ENCODE measurements around the gene DIAPH3.

The DIAPH3 gene

DNA sequence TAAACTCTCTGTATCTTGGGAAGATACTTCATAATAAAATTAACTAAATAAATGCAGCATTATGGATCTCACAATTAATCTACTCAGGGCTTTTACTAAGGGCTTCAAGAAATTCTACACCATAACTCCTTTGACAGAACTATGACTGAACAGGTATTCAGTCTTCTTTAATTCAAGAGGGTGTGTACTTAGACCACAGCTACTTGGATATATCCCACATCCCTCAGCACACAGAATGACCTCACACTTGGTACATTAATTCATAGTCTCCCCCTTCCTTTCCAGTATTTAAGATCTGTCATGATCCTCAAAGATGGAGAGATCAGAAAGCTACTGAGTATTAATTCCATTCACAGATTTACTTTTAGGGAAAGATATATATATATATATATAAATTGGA, 11.6 kb downstream of the DIAPH3 start:
- DNase-seq (ENCODE audit: low spot score) = no peak

DNA sequence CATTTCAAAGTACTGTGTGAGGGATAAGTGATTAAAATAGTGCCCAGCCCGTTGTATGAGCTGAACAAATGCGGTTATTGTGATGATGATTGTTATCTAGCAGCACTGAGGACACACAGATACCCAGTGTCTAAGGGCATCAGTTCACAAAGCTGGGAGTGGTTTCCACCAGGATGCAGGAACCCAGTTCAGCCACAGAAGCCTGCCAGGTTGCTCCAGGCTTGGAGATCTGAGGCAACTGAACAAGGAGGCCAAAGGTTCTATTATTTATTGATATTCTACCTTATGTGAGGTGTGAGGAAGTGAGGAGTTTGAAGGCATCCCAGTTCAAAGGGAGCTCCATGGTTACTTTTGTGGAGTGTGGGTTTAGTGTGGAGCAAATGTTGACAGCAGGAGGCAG, 13.2 kb downstream of the DIAPH3 start:
- DNase-seq (ENCODE audit: low spot score) = no peak

DNA sequence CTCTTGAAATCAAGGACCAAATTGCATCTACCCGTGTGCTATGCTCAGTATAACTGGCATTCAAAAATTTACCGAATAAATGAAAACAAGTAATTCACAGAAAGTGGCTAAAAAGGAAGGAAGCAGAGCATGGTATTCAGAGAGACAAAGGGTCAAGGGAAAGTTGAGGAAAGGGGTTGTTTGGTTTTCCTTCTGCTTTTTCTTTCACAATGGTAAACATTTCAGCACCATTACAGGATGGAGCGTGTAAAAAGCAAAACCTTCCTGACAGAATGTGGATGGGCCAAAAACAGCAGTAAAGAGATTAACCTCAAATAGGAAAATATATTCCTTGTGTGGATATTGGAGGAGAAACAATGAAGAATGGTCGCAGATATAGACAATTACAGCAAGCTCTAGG, 14.8 kb downstream of the DIAPH3 start:
- no peak for DNase-seq (ENCODE audit: low spot score)

DNA sequence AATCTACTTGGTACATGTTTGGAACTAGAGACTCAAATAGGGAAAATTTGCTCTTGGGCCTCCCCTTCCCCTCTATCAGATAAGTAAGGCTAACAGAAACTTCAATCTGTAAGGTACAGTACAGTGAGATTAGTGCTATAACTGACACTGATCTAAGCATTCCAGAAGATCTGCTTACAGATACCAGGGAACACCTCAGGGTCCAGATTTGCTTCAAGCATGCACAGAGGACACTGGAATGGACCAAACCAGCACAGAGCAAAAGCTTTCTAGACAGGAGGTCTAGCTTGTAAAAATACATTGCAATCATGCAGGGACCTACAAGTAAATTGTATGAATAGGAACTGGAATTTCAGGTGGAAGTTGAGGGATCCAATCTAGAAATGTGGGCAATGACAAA, 16.4 kb downstream of the DIAPH3 start:
- DNase-seq (ENCODE audit: low spot score) = no peak

DNA sequence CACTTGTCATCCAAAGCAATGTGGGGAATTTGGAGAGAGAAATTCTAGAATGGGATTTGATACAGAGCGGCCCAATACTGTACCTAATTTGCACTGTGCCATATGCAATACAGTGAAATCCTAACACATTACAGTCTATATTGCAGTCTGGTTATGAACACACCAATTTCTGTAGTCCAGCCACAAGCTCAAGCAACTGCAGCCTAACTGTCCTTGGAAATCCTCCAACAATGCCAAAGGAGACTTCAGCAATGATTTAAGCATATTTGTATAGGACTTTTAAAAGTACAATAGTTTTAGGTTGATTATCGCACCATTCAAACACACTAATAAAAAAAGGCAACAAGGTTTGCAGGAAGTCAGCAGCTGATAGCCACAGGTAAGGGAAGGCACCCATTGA, 17.3 kb downstream of the DIAPH3 start:
- DNase-seq (ENCODE audit: low spot score) = no peak

DNA sequence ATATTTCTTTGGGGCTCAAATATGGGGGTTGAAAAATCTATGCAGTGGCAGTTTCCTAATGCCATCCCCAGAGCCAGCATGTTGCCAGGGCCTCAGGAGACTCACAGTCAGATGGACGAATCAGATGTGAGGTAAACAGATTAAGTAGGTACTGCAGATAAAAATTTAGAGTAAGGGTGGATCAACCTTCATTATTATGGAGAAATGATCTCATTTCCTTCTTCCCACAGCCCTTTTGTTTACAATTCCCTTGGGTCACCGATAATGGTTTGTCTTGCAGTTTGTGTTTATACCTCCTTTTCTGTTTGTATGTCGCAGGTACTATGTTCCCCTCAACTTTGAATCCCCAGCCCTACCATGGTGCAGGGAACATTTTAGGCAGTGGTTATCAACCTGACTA, 20.0 kb downstream of the DIAPH3 start:
- DNase-seq (ENCODE audit: low spot score) = no peak

DNA sequence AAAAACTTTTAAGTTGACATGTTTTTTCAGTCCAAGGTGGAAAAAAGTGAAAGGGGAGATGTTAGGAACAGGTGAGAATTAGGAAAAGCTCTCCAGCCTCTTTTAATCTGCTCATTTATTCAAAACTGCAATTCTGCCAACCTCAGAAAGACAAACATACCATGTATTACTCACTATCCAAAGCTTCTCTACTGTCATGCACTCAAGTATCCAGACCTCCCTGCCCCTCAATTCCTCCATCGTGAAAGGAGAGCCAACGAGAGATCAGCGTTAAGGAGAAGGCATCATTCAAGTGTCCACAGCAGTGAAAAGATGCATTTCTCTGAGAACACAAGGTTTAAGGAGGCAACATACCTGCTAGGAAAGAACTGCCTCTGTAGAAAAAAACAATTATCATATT, 24.5 kb downstream of the DIAPH3 start:
- peak; percentile 28 for DNase-seq (ENCODE audit: low spot score)

DNA sequence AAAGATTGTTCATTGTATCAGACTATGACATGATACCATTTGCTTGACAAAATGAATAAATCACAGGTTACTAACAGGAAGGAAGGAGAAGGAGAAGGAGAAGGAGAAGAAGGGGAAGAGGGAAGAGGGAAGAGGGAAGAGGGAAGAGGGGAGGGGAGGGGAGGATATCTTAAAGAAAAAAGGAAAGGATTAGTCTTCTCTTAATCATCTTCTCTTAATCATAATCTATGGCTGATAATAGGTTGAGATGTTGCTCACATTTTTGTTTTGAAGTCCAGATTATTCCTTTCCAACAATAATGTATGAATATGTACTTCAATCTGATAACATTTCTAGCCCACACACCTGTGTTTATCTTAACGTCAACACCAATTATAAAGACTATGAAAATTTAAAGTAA, 25.1 kb downstream of the DIAPH3 start:
- DNase-seq (ENCODE audit: low spot score) = no peak

DNA sequence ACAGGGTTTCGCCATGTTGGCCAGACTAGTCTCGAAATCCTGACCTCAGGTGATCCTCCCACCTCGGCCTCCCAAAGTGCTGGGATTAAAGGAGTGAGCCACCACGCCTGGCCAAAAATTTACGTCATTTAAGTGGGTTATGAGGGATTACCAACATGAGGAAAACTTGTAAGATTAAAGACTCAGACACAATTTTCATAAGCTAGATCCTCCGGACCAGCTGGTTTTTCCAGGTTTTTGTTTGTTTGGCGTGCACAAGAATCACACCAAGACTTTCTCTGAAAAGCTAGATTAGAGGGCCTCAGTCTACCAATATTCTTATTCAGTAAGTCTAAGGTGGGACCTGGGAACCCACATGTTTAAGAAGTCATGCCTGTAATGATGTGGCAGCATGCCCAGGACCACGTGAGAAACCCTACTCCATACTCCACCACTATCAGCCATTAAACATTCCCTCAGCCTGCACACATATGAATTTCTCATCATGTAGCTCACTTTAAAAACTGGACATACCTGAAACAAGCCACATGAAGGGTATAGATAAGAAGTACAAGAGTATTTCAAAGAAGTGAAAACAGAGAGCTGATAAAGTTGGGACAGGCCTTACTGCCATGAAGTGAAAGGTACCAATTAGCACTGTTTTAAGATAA, 25.7 kb downstream of the DIAPH3 start:
- no peak for DNase-seq (ENCODE audit: low spot score)

DNA sequence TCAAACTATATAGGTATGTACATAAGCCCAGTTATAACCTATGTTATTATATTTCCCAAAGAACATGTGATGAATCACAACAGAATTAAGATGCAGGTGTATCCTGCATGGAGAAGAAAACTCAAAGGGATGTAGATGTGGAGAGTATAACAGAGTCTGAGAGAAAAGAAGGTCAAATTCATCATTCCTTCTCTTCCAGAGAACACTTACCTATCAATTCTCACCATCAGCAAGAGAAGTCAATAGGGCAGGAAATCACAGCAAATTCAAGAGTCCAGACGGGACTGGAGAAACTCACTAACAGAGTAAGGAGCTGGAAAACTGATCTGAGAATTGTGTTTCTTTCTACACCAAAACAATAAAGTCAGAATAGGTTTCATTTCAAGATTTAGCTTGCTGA, 28.4 kb downstream of the DIAPH3 start:
- no peak for DNase-seq (ENCODE audit: low spot score)

DNA sequence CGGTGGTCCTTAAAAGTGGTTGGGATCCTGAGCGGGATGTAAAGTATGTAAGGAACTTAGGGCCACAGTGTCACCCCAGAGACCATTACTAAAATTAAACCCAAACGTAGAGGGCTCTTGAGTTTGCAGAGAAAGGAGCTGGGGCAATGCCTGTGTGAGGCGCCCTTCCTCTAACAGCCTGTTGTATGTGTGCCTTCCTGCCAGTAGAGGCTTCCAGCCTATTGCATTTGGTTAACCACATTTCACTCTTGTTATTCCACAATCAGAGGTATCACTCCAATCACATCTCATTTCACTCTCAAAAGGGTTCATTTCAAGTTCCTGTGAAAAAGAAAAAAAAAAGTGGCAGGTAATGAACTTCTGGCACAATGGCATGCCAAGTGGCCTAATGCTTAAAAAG, 29.4 kb downstream of the DIAPH3 start:
- no peak for DNase-seq (ENCODE audit: low spot score)

DNA sequence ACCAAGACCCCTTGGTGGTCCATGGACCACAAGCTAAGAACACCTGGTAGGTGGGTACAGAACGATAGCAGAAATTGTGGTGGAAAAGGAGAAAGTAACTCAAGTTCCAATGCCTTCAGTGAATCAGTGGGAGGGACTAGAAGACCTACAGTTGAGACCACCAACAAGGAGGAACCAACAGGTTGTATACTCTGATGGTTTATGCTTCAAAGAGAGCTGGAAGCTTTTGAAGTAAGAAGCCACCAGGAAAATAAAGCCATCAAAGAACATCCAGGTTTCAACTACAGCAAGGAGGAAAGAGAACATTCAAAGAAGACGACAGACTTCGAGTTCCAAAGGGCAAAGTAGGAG, 42.4 kb downstream of the DIAPH3 start:
- DNase-seq (ENCODE audit: low spot score) = no peak

DNA sequence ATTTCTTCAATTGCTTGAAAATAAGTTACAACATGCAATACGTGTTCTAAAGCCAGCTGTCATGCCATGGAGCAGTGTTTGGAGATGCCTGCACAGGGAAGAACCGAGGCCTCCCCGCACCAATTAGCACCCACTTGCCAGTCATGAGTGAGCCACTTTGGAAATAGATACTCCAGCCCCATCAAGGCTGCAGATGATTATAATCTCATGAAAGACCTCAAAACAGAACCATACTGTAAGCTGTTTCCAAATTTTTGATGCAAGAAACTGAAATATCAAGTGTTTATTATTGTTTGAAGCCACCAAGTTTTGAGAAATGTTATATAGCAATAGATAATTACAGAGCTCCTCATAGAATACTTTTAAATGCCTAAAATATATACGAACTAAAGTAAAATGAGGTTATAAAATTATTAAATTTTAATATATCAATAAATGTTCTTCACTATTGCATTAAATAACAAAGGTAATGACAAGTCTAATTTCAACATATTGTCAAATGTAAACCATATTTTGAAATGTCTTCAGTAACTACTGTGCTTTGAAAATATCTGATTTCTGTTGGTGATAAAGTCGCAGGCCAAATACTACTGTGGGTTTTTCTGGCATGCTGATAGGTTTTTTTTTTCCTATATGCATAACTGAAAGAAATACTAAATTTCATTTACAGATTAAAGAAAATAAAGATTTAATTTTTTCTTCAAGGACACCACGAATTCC, 43.0 kb downstream of the DIAPH3 start:
- no peak for DNase-seq (ENCODE audit: low spot score)

DNA sequence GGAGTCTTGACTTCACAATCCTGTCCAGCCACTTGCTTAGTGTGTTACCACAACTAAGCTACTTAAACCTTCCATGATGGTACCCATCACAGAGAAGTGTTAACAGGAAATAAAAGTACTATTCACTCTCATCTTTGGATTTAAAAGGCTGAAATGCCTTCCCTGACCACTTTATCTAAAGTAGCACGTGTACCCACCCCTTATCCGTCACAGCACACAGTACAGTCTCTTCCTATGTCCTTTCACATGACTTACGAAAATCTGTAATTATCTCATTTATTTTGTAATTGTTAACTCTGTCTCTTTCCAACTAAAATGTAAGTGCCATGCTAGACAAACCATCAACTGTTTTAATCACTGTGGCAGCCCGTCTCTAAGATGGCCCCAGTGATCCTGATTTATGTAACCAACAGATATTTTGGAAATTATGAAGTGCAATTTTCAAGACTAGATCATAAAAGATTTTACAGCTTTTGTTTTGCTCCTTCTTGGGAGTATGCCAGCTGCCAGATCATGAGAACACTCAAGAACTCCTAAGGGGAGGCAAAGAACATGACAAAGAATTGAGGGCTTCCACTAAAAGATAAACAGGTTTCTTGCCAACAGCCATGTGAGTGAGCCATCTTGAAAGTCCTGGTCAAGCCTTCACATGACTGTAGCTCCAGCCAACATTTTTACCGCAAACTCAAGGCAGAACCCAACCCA, 44.9 kb downstream of the DIAPH3 start:
- DNase-seq (ENCODE audit: low spot score) = no peak

DNA sequence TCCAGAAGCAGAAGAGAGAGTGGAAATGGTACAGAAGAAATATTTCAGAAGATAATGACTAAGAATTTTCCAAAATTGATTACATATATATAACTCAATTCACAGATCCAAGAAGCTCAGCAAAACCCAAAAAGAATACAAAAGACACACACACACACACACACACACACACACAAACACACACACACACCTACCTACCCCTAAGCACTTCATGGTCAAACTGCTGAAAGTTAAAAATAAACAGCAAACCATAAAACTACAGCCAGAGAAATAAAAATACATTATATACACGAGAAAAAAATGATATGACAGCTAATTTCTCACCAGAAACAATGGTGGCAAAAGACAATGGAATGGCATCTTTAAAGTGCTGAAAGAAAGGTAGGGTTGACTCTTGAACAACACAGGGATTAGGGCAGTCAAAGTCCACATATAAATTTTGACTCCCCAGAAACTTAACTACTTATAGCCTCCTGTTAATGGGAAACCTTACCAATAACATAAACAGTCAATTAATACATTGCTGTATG, 49.2 kb downstream of the DIAPH3 start:
- no peak for DNase-seq (ENCODE audit: low spot score)

DNA sequence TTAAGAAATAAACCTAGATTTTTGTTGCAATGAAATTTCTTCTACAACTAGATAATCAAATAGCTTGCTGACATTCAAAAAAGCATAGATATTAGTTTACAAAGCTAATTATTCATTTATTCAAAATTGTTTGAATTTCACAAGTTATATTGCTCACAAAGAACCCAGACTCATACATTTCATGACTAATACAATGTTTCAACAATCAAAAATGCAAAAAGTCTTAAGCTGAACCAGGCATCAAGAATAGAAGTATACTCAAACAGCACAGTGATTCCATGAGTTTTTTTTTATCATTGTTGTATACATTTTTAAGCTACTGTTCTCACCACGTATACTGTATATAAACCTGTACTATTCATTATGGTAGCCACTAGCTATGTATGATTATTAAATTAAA, 51.0 kb downstream of the DIAPH3 start:
- DNase-seq (ENCODE audit: low spot score) = peak; percentile 20

DNA sequence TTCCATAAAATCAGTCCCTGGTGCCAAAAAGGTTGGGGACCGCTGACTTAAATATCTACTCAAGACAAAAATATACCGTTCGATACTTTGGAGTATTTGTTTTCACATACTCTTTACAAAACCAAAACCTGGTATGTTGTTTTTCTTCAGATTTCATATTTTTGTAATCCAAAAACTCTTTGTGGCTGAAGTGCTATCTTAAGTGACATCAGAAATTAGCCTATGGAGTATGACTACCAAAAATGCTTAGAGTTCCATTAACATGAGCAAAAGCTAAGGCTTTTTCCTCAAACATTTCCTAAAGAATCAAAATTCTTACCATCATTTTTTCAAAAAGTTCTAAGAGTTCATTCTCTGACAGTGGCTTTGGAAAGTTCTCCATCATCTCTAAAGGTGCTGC, 52.0 kb downstream of the DIAPH3 start:
- DNase-seq (ENCODE audit: low spot score) = peak; percentile 8

DNA sequence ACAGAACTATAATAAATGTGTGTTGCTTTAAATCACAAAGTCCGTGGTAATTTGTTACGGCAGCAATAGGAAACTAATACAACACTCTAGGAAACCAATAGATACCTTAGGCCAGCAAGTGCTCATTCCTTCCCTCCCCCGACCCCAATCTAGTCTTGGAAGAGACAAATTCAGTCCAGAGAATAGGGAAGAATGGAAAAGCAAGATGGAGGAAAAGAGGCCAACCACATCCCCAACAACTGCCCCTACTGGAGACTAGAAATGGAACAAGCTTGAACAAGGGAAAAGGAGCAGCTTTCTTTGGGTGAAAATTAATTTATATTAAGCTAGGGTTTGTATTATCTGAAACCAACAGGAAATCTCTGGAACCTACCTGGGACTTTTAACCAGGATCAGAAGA, 54.4 kb downstream of the DIAPH3 start:
- no peak for DNase-seq (ENCODE audit: low spot score)

DNA sequence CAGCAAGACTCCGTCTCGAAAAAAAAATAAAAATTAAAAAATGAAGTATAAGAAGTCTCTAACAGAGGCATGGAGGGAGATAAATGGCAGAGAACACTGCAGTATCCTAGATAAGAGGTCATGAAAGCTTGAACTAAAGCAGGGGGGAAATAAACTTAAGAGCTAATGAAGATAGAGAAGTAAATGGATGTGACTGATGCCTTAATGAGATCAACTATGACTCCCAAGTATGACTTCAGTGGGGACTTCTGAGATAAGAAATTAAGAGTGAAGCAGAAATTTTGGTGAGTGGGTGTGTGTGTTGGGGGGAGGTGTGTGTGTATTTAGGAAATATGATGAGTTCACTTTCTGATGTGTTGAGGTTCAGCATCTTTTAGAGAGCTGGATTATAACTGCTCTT, 55.1 kb downstream of the DIAPH3 start:
- no peak for DNase-seq (ENCODE audit: low spot score)

DNA sequence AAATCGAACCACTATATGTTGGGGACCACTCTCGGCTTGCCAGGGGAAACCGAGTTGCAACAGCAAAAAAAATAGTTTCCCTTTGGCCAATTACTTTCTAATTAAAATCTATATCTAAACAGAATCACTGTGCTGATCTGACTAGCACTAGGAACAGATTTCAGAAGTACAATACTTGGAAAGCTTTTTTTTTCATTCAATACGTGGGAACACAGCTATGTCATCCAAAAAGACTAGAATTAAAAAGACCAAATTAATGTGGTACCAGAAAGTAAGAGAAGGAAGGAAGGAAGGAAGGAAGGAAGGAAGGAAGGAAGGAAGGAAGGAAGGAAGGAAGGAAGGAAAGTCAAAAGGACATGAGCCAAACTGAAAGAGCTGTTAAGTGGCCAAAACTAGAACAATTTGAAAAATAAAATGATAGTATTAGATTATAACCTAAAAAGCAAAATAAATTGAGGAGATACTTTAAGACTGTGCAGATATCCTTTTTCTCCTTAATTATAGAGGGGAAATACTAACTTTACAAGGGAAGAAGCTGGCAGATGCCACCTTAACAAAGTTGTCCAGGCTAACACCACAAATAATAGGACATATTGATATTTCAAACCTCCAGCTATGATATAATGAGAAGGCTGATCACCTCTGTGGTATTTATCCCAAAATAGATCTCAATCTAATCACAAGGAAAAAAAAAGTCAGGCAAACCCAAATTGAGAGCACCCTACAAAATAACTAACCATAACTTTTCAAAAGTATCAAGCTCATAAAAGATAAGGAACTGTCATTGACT, 63.9 kb downstream of the DIAPH3 start:
- no peak for DNase-seq (ENCODE audit: low spot score)

DNA sequence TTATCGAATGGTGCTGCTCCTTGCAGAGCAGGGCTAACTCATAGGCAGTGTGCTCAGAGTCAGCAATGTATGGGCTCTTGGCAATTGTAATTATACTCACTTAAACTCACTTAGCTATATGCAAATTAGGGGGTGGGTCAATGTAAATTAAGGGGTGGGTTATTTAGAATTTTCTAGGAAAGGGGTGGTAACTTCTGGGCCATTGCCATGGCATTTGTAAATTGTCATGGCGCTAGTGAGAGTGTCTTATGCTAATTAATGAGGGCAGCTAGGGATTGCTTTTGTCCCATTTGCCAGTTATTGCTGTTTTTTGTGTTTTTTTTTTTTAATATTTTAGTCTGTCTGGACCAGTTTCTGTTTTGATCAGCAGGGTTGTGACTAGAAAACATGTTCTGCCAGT, 68.4 kb downstream of the DIAPH3 start:
- DNase-seq (ENCODE audit: low spot score) = no peak

DNA sequence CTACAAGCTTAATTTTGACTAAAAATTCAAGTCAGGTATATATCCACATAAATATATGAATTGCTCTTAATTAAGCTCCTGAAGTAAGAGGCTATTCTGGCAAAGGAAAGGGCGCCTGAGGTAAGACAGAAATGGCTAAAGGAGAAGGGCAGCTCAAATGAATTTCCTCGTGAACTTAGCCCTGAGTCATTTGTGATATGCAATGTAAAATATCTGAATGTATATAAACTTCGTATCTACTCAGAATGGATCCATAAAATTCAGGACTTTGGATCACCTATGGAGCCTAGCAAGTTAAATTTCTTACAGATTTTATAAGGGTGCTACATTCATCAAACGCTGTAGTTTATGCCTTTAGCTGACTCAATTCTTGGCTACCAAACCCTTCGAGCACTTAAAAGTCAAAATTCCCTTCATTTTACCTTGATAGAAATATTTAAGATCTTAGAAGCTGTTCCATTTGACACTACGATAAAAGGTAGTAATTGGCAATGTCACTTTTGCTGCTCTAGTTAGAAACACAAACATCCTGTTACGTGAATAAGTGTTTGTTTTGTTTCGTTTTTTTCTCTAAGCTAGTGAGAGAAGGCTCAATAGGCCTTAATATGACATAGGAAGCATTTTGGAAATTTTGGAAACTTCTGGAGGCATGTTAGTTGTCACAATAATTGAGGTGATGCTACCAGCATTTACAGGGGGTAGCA, 69.2 kb downstream of the DIAPH3 start:
- DNase-seq (ENCODE audit: low spot score) = no peak

Measured in AG20443 (cell line).